ENCODE data around the gene CELF4.

Gene CELF4

DNA sequence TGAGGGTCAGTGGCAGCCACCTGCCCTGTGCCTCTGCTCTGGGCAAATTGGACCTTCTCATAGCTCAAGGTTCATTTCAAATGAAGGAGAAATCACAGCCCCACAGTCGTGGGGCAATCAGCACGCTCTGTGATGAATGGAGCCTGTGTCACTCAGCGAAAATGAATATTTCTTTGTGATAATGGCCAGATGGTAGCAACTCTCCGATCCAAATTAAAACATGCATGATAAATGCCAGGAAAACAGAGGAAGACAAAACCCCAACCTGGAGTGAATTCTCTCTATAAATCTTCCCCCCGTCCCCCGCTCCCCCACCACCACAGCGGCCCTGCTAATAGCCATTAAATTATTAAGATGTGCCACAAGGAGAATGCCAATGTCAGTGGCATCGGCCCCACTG, 258.4 kb downstream of the CELF4 start:
- DNase-seq = no peak

DNA sequence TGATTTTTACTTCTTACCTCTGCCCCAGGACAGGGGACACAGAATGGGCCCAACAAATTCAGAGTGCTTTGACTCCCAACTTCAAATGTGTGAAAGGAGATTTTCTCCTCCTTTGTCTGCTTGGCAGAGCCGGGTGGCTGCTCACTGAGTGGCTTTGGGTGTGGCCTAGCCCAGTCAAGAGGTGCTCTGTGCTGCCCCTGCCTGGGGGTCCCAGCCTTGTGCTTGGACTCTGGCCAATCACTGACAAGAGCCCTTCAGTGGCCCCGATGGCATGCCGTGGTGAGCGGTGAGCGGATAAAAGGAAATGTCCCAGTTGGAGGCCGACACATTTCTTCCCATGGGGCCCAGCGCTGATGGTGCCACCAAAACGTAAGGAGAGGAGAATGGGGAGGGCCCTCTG, 259.2 kb downstream of the CELF4 start:
- DNase-seq = no peak

DNA sequence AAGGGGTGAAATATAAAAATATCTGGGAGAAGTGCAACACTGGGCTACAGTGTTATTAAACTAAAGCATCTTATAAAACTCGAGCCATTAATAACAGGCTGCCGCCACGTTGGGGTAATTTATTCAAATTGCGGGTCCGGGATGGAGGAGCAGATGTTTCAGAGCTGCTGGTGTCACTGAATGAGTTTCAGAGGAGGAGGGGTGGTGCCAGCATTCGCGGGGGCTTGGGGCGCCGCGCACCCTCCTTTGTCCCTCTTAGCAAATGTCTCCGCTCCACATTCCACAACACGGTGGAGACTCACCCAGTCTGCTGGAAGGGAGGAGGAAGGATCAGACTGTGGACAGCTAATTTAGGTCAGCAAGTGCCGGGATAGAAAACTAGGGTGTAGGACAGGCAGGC, 260.5 kb downstream of the CELF4 start:
- no peak for DNase-seq

DNA sequence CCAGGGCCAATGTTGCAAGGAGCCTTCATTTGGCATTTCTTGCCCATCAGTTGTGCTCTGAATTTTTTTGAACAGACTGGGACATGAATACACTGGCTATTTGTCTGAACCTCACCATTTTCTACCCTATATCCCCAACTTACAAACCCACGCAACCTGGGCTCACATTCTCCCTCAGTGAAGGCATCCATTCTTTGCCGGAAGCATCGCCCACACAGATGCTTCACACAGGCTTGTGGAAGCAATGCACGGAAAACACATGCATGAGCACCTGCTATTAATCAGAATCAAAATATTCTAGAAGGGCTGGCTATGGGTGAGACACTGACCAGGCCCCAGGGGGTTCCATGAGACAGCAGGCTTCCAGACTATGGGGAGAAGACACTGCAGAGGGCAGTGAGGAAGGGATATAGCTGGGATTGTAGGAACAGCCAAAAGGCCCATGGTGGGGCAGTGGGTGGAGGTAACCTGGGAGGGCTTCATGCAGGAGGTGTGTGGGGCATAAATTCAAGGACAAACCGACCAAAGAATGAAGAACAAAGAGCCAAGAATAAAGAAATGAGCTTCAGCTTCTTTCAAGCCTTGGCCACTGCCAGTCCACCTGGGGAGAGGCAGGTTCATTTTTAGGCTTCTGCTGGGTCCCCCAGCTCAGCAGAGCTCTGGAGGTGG, 261.5 kb downstream of the CELF4 start:
- no peak for DNase-seq

DNA sequence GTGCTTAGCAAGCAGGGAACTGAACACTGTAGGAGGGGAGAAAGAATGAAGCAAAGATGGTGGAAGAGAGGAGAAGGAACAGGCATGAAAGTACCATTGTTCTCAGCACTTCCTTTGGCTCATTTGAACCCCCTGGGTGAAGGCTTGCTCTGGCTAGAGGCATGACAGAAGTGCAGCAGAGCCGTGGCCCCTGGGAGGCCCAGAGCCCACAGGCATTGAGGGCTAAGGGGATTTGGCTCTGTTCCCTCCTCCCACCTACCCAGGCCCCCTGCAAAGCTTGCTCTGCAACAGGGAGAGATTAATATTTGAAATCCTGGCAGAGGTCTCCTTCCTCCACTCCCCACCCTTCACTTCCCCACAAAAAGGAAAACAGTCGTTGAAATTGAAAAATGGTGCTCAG, 262.6 kb downstream of the CELF4 start:
- DNase-seq = no peak

DNA sequence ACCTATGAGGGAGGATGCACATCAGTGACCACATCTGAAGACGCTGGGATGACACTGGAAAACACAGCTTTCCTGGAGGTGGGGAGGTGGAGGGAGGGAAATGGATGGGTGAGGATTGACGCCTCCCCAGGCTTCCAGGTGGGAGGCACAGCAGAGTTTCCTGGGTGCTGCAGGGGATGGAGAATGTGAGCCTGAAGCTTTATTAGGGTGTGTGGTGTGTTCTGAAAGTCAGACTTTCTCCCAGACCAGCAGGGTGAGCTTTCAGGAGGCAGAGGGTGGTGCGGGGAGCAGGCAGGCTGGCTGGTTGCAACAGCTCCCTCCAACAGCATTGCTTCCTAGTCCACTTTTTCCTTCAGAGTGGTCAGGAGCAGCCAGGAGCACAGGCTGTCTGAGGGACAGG, 263.1 kb downstream of the CELF4 start:
- DNase-seq = no peak

DNA sequence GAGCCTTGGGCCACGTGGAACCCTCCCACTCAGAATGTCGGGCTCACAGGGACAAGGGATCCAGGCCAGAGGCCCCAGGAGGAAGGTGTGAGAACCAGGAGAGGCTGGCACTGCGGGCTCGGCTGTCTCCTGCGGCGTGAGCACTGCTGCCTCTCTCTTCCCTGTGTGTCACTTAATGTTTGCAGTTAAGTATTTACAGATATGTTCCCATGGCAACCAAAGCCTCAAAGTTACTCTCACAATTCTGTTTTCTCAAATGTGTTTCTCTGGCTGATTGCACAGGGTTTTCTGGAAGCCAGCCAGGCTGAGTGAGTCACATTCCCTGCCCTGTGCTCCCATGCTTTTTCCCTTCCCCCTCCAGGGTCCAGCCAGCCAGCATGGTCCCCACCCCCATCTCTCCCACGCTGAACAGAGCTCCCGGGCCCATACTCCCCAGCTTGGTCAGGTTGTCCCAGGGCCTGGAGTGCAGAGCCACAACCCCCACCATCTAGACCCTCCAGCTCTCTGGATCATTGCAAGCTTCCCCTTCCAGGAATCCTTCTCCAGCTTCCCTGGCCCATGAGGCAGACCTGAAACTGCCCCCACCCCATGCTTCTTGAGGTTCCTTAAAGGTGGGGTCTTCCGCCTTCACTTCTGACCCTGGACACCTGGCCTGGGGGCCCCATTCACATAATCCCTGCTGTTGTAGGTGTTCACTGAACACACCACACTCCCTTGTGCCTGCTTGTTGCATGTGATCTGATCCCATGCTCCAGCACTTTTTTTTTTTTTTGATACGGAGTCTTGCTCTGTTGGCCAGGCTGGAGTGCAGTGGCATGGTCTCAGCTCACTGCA, 265.9 kb downstream of the CELF4 start:
- peak; percentile 99 for DNase-seq

DNA sequence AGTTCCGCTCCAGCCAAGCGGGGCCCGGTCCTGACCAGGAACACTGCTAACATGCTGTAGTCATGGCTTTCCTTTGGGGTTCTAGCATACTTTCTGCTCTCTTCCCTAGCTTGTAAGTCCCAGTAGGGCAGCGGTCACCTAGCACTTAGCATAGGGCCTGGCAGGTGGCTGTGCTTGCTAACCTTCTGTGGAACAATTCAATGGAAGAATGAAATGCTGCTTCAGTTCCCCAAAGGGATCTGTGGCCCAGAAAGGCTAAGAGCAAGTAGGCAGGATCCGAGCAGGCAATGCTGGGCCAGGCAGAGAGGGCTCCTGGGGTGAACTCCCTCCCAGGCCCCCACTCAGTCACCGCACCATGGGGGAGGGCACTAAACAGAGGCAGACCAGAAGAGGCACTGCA, 266.8 kb downstream of the CELF4 start:
- DNase-seq = no peak

DNA sequence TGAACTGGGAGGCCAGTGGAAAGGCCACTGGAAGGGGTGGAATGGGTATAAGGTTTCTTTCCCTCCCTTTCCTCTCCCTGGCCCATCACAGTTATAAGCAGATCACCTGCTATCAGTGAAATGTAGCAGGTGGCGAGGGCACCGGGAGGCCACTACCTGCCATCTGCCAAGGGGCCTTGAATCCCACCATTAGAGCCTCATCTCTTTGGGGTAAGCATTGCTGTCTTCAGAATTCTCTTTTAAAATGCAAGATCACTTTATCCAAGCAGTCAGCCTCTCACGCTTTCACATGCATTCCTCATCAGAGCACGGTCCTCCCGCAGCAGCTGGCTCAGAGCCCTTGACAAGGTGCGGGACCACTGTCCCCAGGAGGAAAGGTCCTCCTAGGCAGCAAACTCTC, 268.5 kb downstream of the CELF4 start:
- DNase-seq = no peak

DNA sequence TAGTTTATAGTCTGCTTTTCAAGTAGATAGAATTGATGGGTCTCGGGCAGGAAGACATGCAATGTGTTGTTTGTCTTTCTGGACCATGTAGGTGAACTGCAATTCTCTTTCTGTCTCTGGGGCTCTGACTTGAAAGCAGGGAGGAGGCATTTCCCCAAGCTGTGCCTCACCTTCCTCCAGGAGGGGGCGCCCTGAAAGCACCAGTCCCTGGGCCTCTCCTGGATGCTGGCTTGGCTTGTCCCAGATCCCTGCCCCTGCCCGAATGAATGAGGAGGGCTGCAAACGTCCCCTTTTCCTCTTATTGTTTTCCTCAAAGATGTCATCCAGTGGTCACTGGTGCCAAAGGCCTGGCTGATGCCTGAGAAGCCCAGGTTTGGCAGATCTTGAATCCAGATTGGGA, 270.6 kb downstream of the CELF4 start:
- peak; percentile 26 for DNase-seq

DNA sequence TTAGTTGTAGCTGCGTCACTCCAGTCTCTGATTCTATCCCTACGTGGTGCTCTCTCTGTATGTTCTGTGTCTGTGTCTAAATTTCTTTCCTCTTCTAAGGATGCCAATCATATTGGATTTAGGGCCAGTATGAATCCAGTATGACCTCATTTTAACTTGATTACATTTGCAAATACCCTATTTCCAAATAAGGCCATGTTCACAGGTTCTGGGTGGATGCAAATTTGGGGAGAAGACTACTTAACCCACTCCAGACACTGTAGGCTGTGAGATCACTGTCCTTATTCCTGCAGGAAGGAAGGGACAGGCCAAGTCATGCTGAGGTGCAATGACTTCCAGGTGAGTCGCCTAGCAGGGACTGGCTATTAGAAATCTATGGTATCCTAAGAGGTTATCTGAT, 272.2 kb downstream of the CELF4 start:
- no peak for DNase-seq

DNA sequence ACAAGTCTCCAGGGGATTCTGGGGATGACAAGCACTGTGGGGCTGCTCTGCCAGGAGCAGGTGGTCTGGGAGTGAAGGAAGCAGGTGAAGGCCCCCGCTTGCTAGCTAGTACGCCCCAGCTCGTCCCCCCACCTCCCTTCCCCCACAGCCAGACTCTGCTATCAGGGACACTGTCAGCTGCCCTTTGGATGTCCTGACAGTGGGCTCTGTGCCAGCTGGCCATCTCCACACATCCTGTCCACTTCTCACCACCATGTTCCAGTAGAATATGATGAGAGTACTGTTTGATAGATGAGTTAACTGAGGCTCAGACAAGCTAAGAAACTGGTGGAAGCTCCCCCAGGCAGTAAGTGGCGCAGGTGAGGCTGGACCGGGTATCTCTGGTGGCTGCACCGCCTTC, 276.2 kb downstream of the CELF4 start:
- no peak for DNase-seq

DNA sequence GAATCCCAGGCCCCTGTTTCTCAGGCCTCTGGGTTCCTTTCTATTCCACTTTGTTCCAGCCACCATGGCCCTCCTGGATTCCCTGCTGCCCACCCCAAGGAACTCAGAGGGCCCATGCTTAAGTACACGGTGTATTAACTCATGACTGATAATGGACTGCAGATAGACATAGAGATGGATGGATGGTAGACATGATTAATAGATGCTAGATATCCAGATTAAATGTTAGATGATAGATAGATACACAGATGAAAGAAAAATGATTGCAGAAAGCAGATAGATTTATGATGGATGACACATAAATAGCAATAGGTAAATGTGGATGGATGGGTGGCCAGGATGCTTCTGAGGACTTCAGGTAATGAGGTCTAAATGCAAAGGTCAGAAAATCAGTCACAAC, 278.0 kb downstream of the CELF4 start:
- DNase-seq = no peak

DNA sequence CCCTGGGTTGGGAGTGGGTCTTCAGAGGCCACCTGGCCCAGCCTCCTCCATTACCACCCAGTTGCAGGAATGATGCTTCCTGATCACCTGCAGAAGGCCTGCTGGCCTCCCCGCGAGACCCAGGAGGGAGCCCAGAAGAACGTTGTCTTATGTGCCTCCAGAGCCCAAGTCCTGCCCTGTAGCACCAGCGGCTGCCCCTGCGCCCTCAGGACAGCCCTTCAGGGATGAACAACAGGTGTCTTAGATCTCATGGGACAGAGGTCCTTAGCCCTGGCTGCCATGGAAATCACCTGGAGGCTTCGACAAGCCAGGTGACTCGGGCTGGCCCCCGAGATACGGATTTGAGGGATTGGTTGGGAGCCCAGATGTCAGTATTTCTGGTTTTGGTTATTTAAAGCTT, 278.8 kb downstream of the CELF4 start:
- no peak for DNase-seq

DNA sequence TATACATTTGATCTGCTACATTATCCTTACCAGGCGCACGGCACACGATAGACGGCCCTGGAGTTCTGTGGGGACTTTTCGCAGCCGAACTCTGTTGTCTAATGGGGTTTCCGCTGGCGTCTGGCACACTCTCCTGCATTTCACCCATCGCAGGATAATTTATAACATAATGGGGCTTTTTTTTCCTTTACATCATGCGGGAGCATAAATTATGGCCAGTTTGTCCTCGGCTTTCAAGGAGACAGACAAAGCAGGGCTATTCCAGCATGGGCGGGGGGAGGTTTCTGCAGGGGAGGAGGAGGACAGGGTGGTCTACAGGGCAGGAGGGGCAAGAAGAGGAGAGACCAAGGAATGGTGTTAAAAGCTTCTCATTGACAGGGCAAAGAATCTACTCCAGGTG, 279.8 kb downstream of the CELF4 start:
- DNase-seq = no peak

DNA sequence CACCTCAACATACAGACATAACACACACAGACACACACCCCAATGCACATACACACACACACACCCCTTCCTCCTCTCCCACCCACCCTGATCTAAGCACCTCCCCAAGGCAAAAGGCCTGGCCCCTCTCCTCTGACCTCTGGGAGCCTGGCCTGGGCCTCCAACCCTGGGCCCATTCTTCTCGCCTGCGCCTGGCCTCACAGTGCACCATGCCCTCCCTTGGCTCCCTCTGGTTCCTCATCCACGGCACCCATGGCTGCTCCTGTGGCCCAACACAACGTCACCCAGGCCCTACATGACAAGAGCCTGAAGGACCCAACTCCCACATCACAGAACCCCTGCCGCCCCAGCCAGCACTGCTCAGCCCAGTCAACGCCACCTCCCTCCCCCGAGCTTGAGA, 281.3 kb downstream of the CELF4 start:
- DNase-seq = no peak

DNA sequence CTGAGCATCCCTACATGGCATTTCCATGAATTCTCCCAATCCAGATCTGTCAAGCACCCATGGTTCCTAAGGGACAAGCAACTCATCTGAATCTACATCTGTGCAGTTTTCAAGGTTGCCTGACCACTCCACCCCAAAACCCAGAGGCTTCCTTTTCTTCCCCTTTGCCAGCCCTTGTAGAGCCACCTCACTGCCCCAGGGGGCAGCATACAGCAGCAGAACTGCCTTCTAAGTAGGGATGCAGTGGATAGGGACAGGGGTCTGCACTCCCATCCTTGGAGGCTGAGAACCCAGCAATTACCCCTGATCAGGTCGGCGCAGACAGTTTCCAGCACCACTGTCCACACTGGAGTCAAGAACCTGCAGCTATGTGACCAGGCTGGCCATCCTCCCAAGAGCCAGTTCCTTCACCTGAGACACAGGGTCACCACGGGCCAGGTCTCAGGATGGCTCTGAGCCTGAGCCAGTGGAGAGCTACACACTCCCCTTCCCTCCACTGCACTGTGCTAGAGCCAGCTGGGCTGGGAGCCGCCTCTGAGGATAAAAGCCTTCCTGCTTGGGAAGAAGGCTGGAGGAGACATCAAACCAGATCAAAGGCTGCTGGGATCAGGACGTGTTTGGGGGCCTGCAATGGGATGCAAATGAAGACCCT, 283.1 kb downstream of the CELF4 start:
- DNase-seq = no peak

DNA sequence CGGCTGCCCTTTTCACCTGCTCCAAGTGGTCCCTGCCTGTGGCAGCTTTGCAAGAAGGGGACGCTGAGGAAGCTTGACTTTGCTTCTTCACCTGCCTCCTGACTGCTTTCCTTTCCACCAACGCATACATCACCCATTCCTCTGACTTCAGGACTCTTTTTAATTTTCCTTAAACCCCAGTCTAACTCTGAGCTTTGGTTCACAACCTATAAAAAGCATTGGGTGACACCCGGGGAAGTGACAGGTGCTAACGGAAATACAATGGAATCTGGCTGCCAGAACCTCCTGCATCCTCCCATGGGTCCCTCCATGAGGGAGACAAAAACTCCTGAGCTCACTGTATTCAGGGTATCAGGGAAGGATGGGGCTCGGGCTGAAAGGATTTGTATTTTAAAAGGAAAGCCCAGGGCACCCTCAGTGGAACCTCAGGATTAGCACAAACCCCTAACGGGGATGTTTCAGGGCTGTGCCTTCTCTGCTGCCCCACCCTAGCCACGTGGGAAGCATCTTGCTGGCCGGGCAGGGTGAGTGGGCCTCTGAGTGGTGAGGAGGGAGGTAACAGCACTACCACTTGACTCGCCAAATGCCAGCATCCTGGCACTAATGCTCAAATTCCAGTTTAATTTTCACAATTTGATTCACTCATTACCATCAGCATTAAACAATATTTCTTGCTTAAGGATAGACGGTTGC, 284.8 kb downstream of the CELF4 start:
- no peak for DNase-seq

DNA sequence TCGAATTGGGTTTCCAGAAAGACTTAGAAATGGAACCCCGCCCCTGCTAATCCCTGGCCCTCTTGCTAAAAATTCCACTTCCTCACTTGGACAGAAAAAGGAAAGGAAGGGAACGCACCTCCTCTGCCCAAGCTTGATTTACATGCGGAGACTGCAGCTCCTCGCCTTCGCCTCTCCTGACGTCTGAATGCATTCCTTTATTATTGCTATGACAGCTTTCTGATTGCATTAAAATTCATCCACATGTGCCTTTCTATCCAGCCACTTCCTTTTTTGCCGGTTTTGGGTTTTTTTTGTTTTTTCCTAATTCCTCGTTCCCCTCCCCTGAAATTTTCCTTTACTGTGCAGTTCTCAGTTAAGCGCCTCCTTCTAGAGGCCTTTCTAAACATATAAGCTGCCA, 287.8 kb downstream of the CELF4 start:
- no peak for DNase-seq

DNA sequence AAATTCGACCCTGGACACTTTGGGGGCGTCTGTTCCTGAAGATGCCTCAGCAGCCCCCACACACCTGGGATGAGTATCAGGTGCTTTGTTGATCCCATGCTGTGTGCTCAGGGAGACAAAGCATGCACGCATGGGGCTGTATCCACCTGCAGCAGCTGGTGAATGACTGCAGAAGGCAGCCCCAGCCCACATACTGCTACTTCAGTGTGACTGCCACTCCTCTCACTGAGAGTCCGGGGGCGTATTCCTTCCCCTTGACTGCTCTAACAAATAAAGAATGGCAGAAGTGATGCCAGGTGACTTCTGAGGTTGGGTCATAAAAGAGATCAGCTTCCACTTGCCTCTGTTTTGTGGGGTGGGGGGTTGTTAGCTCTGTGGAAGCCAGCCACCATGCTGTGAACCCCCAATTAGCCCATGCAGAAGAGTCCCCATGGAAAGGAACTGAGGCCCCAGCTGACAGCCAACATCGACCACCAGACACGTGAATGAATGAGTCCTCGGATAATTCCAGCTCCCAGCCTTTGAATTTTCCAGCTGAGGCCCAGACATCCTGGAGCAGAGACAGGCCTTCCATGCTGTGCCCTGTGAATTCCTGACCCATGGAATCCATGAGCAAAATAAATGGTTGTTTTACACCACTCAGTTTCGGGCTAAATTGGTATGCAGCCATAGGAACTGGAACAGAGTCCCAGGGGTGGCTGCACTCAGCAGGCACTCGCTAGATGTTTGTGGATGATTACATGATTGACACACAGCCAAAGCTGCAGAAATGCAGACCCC, 289.3 kb downstream of the CELF4 start:
- no peak for DNase-seq

DNA sequence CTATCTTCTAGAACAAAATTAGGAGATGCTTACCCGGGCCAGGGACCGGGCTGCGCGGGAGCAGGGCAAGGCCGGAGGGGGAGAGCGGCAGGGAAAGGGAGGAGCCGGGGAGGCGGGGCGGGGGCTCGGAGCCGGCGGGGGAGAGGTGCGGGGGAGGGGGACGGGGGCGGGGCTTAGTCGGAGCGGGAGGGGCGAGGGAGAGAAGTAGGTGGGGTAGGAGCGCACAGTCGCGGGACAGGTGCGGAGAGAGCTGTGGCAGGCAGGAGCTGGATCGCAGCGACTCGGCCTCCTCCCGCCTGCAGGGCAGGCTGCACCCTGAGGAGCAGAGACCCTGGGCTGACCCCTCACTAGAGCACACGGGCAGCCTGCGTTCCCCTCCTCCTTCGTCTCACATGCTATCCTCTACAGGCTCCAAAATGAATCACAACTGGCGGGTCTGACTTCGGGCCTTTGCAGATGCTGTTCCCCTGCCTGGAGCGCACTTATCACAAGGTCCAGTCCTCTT, 290.3 kb downstream of the CELF4 start:
- no peak for DNase-seq

Data from NCI-H510A treated with DMSO at 0.1 percent for 48 hours (cell line).